Measurements from ENCODE around the gene MOV10. TPM values are rescaled to one million over a fixed set of nuclear protein-coding genes. Genes with fewer than 3 reads are reported as not detected.

Gene MOV10
- total and polyA plus RNA-seq, 9 of the 15 experiments (the other 6 are each of a cell fraction or from before 2014, with no cell fraction given) = 16.7 to 105 (median 49.5) TPM

DNA sequence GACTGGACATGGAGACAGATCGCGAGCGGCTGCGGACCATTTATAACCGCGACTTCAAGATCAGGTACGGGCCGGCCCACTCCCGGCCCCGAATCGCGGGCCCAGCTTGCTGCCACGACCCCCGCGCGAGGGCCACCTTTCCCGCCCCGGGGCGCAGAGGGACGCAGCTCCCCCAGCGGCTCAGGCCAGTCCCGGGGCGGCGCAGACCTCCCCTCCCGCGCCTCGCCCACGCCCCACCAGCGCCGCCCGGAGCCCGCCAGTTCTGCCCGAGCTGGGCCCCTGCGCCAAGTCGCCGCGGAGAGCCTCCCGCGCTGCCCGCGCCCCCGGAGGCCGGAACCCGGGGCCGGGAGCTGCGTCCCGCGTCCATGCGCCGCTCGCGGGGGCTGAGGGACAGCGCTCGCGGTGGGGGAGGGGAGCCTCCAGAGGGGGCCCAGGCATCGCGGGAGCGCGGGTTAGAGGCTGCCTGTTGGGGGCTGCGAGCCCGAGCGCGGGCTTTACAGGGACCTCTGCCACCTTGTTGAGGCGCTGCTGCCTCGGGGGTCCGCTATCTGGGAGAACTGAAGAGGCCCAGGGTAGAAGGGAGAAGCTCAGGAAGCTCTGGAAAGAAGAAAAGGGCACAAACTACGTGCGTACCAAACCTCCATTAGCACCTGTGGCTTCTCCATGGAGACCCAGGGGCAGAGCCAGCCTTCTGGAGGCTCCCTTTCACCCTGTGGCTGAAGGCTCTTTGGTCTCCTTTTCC is 698 bp downstream of the MOV10 start (continued):
- TF ChIP-seq, protein P1, sequence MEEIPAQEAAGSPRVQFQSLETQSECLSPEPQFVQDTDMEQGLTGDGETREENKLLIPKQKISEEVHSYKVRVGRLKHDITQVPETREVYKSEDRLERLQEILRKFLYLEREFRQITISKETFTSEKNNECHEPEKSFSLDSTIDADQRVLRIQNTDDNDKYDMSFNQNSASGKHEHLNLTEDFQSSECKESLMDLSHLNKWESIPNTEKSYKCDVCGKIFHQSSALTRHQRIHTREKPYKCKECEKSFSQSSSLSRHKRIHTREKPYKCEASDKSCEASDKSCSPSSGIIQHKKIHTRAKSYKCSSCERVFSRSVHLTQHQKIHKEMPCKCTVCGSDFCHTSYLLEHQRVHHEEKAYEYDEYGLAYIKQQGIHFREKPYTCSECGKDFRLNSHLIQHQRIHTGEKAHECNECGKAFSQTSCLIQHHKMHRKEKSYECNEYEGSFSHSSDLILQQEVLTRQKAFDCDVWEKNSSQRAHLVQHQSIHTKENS (CRISPR knock-in tag; IDR thresholded peaks at IDR 0.05) = no peak
- TF ChIP-seq NFYB (IDR thresholded peaks at IDR 0.05; ENCODE audit: extremely low read depth, insufficient read length) = no peak
- TF ChIP-seq TAF15 (IDR thresholded peaks at IDR 0.05; ENCODE audit: low read depth, low read length) = no peak
- TF ChIP-seq POU5F1 (IDR thresholded peaks at IDR 0.05; ENCODE audit: borderline replicate concordance, low read depth, low read length, partially characterized antibody) = no peak
- TF ChIP-seq, protein P2, sequence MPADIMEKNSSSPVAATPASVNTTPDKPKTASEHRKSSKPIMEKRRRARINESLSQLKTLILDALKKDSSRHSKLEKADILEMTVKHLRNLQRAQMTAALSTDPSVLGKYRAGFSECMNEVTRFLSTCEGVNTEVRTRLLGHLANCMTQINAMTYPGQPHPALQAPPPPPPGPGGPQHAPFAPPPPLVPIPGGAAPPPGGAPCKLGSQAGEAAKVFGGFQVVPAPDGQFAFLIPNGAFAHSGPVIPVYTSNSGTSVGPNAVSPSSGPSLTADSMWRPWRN (IDR thresholded peaks at IDR 0.05; ENCODE audit: low read depth) = no peak
- TF ChIP-seq ZNF586 (CRISPR knock-in tag; conservative IDR thresholded peaks at IDR 0.05) = no peak
- TF ChIP-seq, protein P3, sequence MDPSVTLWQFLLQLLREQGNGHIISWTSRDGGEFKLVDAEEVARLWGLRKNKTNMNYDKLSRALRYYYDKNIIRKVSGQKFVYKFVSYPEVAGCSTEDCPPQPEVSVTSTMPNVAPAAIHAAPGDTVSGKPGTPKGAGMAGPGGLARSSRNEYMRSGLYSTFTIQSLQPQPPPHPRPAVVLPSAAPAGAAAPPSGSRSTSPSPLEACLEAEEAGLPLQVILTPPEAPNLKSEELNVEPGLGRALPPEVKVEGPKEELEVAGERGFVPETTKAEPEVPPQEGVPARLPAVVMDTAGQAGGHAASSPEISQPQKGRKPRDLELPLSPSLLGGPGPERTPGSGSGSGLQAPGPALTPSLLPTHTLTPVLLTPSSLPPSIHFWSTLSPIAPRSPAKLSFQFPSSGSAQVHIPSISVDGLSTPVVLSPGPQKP (CRISPR knock-in tag; IDR thresholded peaks at IDR 0.05) = 0 out of 2 replicates have a peak, but pooled peaks have one; percentile 27
- no peak for TF ChIP-seq RBM34 (IDR thresholded peaks at IDR 0.05; ENCODE audit: borderline replicate concordance, insufficient read depth, low read length)
- TF ChIP-seq ZNF41 (CRISPR knock-in tag; conservative IDR thresholded peaks at IDR 0.05) = no peak
- TF ChIP-seq POLR2H (tag; IDR thresholded peaks at IDR 0.05; ENCODE audit: low read depth) = no peak
- no peak for TF ChIP-seq NFE2L1 (tag; IDR thresholded peaks at IDR 0.05; ENCODE audit: borderline replicate concordance, low read depth)
- no peak for TF ChIP-seq MCM5 (IDR thresholded peaks at IDR 0.05; ENCODE audit: low read depth)
- no peak for TF ChIP-seq ZNF699 (CRISPR knock-in tag; IDR thresholded peaks at IDR 0.05; ENCODE audit: insufficient replicate concordance)
- TF ChIP-seq KLF13 (tag; IDR thresholded peaks at IDR 0.05; ENCODE audit: borderline replicate concordance, low read depth) = no peak
- TF ChIP-seq ZNF785 (CRISPR knock-in tag; IDR thresholded peaks at IDR 0.05) = no peak
- TF ChIP-seq PHF8 (IDR thresholded peaks at IDR 0.05; ENCODE audit: borderline replicate concordance, low read length) = peak; percentile 63; the same call in 1 of the 2 replicates
- TF ChIP-seq NFE2 (IDR thresholded peaks at IDR 0.05; ENCODE audit: low read depth) = no peak
- TF ChIP-seq ZFX (CRISPR knock-in tag; IDR thresholded peaks at IDR 0.05) = peak; percentile 73; the same call in 1 of the 2 replicates
- TF ChIP-seq, protein P4, sequence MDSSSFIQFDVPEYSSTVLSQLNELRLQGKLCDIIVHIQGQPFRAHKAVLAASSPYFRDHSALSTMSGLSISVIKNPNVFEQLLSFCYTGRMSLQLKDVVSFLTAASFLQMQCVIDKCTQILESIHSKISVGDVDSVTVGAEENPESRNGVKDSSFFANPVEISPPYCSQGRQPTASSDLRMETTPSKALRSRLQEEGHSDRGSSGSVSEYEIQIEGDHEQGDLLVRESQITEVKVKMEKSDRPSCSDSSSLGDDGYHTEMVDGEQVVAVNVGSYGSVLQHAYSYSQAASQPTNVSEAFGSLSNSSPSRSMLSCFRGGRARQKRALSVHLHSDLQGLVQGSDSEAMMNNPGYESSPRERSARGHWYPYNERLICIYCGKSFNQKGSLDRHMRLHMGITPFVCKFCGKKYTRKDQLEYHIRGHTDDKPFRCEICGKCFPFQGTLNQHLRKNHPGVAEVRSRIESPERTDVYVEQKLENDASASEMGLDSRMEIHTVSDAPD (CRISPR knock-in tag; IDR thresholded peaks at IDR 0.05) = no peak
- TF ChIP-seq CREB1 (IDR thresholded peaks at IDR 0.05) = no peak
- no peak for TF ChIP-seq CREB1 (CRISPR knock-in tag; IDR thresholded peaks at IDR 0.05)
- no peak for TF ChIP-seq ADNP (tag; IDR thresholded peaks at IDR 0.05)
